ENCODE data around the gene LATS2. TPM values are rescaled to one million over a fixed set of nuclear protein-coding genes. Genes with fewer than 3 reads are reported as not detected.

LATS2 gene
- total RNA-seq, 4 donors from 2014 or later, result 8.5 to 32.5 (median 12.6) TPM

- DNase-seq, result no peak
- H3K4me1 ChIP-seq, result no peaks in the 10 kb centered on the region
- no peaks in the 10 kb centered on the region for H3K9me3 ChIP-seq
- H3K27ac ChIP-seq, result no peak overlapping the region
- intact Hi-C loops (cut with DNase I; ENCODE audit: low total_unique reads), result no loop called here
- H3K36me3 ChIP-seq, result no peaks in the 10 kb centered on the region
- H3K27me3 ChIP-seq, result no peaks in the 10 kb centered on the region
- no peak overlapping the region for H3K4me3 ChIP-seq
- TF ChIP-seq CTCF (IDR thresholded peaks at IDR 0.05) (no peak), POLR2A (IDR thresholded peaks at IDR 0.05) (no peak)
Observed at GRCh38 chr13:20995245-20995838, 66.0 kb downstream of the LATS2 start.

- no peaks in the 10 kb centered on the region for H3K4me1 ChIP-seq
- intact Hi-C loops (cut with DNase I; ENCODE audit: low total_unique reads), result no loop called here
- DNase-seq, result no peak
- no peaks in the 10 kb centered on the region for H3K9me3 ChIP-seq
- H3K4me3 ChIP-seq, result no peak overlapping the region
- TF ChIP-seq POLR2A (IDR thresholded peaks at IDR 0.05) (no peak), CTCF (IDR thresholded peaks at IDR 0.05) (no peak)
- no peaks in the 10 kb centered on the region for H3K27me3 ChIP-seq
- H3K27ac ChIP-seq, result no peak overlapping the region
- H3K36me3 ChIP-seq, result no peaks in the 10 kb centered on the region
Observed at GRCh38 chr13:20994441-20994821, 67.0 kb downstream of the LATS2 start.

GRCh38 chr13:20993661-20994440, 67.5 kb downstream of the LATS2 start:
- H3K9me3 ChIP-seq, result no peaks in the 10 kb centered on the region
- no peak overlapping the region for H3K27ac ChIP-seq
- intact Hi-C loops (cut with DNase I; ENCODE audit: low total_unique reads), result no loop called here
- TF ChIP-seq POLR2A (IDR thresholded peaks at IDR 0.05), result no peak
- TF ChIP-seq CTCF (IDR thresholded peaks at IDR 0.05), result no peak
- DNase-seq, result no peak
- no peaks in the 10 kb centered on the region for H3K36me3 ChIP-seq
- H3K27me3 ChIP-seq, result no peaks in the 10 kb centered on the region
- H3K4me3 ChIP-seq, result no peak overlapping the region
- H3K4me1 ChIP-seq, result no peaks in the 10 kb centered on the region

GRCh38 chr13:20993211-20993610, 68.2 kb downstream of the LATS2 start:
- no peaks in the 10 kb centered on the region for H3K9me3 ChIP-seq
- no peak overlapping the region for H3K4me3 ChIP-seq
- no peaks in the 10 kb centered on the region for H3K36me3 ChIP-seq
- DNase-seq, result no peak
- TF ChIP-seq POLR2A (IDR thresholded peaks at IDR 0.05), result no peak
- TF ChIP-seq CTCF (IDR thresholded peaks at IDR 0.05), result no peak
- intact Hi-C loops (cut with DNase I; ENCODE audit: low total_unique reads), result no loop called here
- no peaks in the 10 kb centered on the region for H3K4me1 ChIP-seq
- H3K27ac ChIP-seq, result no peak overlapping the region
- H3K27me3 ChIP-seq, result no peaks in the 10 kb centered on the region

- DNase-seq, result no peak
- TF ChIP-seq POLR2A (IDR thresholded peaks at IDR 0.05) (no peak), CTCF (IDR thresholded peaks at IDR 0.05) (no peak)
- H3K9me3 ChIP-seq, result no peaks in the 10 kb centered on the region
- no peaks in the 10 kb centered on the region for H3K36me3 ChIP-seq
- no peak overlapping the region for H3K4me3 ChIP-seq
- H3K27ac ChIP-seq, result no peak overlapping the region
- no peaks in the 10 kb centered on the region for H3K4me1 ChIP-seq
- intact Hi-C loops (cut with DNase I; ENCODE audit: low total_unique reads), result no loop called here
- H3K27me3 ChIP-seq, result no peaks in the 10 kb centered on the region
Observed at GRCh38 chr13:20991741-20992520, 69.5 kb downstream of the LATS2 start.

Data from uterus (tissue), 4 donors.